H1 (cell line): ENCODE data around the gene GFY. TPM values are rescaled to one million over a fixed set of nuclear protein-coding genes. Genes with fewer than 3 reads are reported as not detected.

ENCODE experiments used
- KDM4A ChIP-seq: IDR thresholded peaks from one replicate; pipeline ENCODE4 v1.7.1; 2012; ENCODE audit warnings: low read depth, mild to moderate bottlenecking, moderate library complexity, low read length, inconsistent platforms; ENCODE audit not compliant: severe bottlenecking
- KDM5A ChIP-seq: fragments of 200-600 bp; IDR thresholded peaks from 2 replicates; pipeline ENCODE4 v1.7.1; 2012; ENCODE audit warnings: mild to moderate bottlenecking, low read length, inconsistent platforms, mixed read lengths
- PHF8 ChIP-seq: fragments of 200-600 bp; sonication (generic); conservative IDR thresholded peaks from 2 replicates; pipeline ENCODE4 v1.7.1; 2012; ENCODE audit warnings: low read depth, mild to moderate bottlenecking, inconsistent platforms, low read length, moderate library complexity
- RFX5 ChIP-seq: IDR thresholded peaks from 2 replicates; pipeline ENCODE4 v1.6.1; 2011; ENCODE audit warnings: low read depth, low read length, improper control_type of control experiment, borderline replicate concordance
- polyA plus RNA-seq, 7 experiments: library from polyadenylated mRNA; depleted of rRNA in 3 of 7; stranded (reverse) in 5 of 7; unstranded in 2 of 7; fragments of >200 nt in 5 of 7; fragments of 200-250 nt in 2 of 7; gene quantifications; 1 replicate in 5 of 7; 2 replicates in 1 of 7; 4 replicates in 1 of 7; pipeline versions ENCODE4 v1.2.1 to v1.2.3, GENCODE V29; 2011 to 2013; ENCODE audit warnings: missing spikeins in 2 of 7, mixed read lengths in 2 of 7
- total RNA-seq: library from RNA; stranded (reverse); fragmentation: NEBNext Ultra II Directional; extraction: Animal tissue kit (Norgen Biotek cat#: 25700); gene quantifications from 2 replicates; pipeline ENCODE4 v1.2.1, GENCODE V29; 2021

Gene GFY
- total and polyA plus RNA-seq, 2 of the 8 experiments (the other 6 are each of a cell fraction or from before 2014, with no cell fraction given): 0.68 to 0.93 TPM

DNA sequence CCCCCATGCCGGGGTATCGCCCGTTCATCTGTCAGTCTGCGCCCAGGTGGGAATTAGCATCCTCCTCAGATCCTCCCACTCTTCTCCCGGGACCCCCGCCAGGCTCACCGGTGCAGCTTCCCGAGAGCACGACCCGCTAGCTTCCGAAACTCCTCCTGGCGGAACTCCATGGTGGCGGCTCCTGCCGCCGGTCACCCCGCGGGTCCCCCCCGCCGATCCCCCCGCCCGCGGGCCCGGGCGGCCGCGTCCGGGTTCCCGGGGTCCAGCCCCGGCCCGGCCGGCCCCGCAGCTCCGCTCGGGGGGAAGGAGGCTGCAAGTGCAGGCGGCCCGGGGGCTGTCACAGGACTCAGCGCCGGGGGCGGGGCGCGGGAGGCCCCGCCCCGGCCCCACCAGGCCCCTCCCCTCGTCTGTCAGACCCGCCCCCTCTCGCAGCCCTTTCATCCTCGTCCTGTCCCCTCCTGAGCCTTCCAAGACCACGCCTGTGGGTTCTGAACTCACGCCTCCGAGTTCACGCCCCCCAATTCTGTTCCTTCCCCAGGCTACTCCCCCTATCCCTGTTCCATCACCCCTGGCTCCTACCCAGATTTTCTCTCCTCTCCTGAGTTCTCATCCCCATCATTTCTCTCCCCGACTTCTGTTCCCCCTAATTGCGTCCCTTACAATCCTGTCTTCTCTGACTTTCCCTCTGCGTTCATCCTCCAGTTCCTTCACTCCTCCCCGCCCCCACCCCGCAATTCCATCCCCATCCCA lies 16.2 kb downstream of the GFY start, which contains the start of gene SLC17A7 (continued):
- TF ChIP-seq KDM4A (peak; percentile 30), KDM5A (no peak), PHF8 (0 out of 2 replicates have a peak, but pooled peaks have one; percentile 44), RFX5 (no peak)
